ENCODE data around the gene UNC13B.

DNA sequence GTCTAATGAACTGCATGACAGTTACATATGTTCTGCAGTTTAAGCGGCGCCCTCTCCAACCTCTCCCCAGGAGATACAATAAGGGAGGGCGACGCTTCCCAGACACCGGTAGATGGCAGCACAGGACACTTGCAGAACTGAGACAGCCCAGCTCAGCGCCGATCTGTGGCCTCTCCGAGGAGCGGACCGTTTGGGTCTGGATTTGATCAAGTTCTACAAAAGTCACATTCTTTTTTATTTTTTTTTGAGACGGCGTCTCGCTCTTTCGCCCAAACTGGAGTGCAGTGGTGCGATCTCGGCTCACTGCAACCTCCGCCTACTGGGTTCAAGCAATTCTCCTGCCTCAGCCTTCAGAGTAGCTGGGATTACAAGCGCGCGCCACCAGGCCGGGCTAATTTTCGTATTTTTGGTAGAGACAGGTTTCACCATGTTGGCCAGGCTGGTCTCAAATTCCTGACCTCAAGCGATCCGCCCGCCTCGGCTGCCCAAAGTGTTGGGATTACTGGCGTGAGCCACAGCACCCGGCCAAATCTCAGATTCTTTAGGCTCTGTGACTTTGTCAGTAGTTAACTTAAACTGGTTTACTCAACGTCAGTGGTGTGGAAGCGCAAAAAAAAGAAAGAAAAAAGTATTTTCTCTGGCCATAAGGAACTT is 44.8 kb upstream of the UNC13B start:
- no peak for TF ChIP-seq EZH2 (IDR thresholded peaks at IDR 0.05; ENCODE audit: borderline replicate concordance)
- TF ChIP-seq, protein P1, sequence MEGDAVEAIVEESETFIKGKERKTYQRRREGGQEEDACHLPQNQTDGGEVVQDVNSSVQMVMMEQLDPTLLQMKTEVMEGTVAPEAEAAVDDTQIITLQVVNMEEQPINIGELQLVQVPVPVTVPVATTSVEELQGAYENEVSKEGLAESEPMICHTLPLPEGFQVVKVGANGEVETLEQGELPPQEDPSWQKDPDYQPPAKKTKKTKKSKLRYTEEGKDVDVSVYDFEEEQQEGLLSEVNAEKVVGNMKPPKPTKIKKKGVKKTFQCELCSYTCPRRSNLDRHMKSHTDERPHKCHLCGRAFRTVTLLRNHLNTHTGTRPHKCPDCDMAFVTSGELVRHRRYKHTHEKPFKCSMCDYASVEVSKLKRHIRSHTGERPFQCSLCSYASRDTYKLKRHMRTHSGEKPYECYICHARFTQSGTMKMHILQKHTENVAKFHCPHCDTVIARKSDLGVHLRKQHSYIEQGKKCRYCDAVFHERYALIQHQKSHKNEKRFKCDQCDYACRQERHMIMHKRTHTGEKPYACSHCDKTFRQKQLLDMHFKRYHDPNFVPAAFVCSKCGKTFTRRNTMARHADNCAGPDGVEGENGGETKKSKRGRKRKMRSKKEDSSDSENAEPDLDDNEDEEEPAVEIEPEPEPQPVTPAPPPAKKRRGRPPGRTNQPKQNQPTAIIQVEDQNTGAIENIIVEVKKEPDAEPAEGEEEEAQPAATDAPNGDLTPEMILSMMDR (IDR thresholded peaks at IDR 0.05; ENCODE audit: poor library complexity) = peak; percentile 99
- no peak for TF ChIP-seq EZH2phosphoT487 (IDR thresholded peaks at IDR 0.05; ENCODE audit: low read depth, severe bottlenecking, unreplicated experiment)
